Kidney (tissue), 14 donors: ENCODE results near the gene DDX23. TPM values are rescaled to one million over a fixed set of nuclear protein-coding genes. Genes with fewer than 3 reads are reported as not detected.
"Not testable (repeated sequence)": the region's sequence is repeated elsewhere in the genome, so short reads cannot be mapped to it uniquely, and the experiment has no call there.

Experiments
- DNase-seq, 5 donors: peaks; one replicate each; pipeline ENCODE4 v3.0.0-alpha.2; 2013 to 2020
- FAIRE-seq: peaks from 2 replicates; lab custom pipeline; 2012; peaks lifted over from hg19 to GRCh38; lab: Jason Lieb, UNC
- H3K27ac ChIP-seq, 2 donors: one replicate each; pipeline ENCODE4 v1.7.0; 2013; ENCODE audit warnings: low read depth in 2 of 2, low read length in 2 of 2, inconsistent platforms in 1 of 2
- H3K27me3 ChIP-seq: one replicate; pipeline ENCODE4 v1.7.1; 2013; ENCODE audit warnings: low read length, inconsistent platforms; ENCODE audit not compliant: control insufficient read depth, insufficient read depth
- H3K36me3 ChIP-seq, 3 donors: one replicate each; pipeline versions ENCODE4 v1.7.0 to v1.7.1; 2013; ENCODE audit warnings: low read length in 3 of 3, control low read depth in 1 of 3, inconsistent platforms in 1 of 3; ENCODE audit not compliant: insufficient read depth in 3 of 3, control insufficient read depth in 2 of 3
- H3K4me1 ChIP-seq, 3 donors: one replicate each; pipeline versions ENCODE4 v1.7.0 to v1.7.1; 2013; ENCODE audit warnings: low read length in 3 of 3, inconsistent platforms in 1 of 3, low read depth in 1 of 3; ENCODE audit not compliant: control insufficient read depth in 2 of 3, insufficient read depth in 2 of 3
- H3K4me3 ChIP-seq, 3 donors: one replicate each; pipeline versions ENCODE4 v1.7.0 to v1.8.1; 2013; ENCODE audit warnings: low read length in 3 of 3, control low read depth in 1 of 3, inconsistent platforms in 1 of 3
- H3K9ac ChIP-seq, 3 donors: one replicate each; pipeline versions ENCODE4 v1.7.0 to v1.7.1; 2013; ENCODE audit warnings: low read length in 3 of 3, control low read depth in 1 of 3, inconsistent platforms in 1 of 3
- H3K9me3 ChIP-seq, 3 donors: one replicate each; pipeline versions ENCODE4 v1.7.0 to v1.7.1; 2013; ENCODE audit warnings: low read length in 3 of 3, control low read depth in 1 of 3, inconsistent platforms in 1 of 3; ENCODE audit not compliant: control insufficient read depth in 2 of 3, insufficient read depth in 1 of 3
- intact Hi-C: fragments of 100-400 bp; cut with DNase I; formaldehyde crosslinking; loops from one replicate; pipeline ENCODE4 v1.11.1; 2022
- polyA plus RNA-seq: library from polyadenylated mRNA; stranded (reverse); fragments of 350-450 nt; fragmentation: Illumina TruSeq; extraction: RNeasy Lipid Tissue Mini Kit (QIAGEN cat#74804); gene quantifications from one replicate; pipeline ENCODE4 v1.2.3, GENCODE V29; 2014; ENCODE audit warnings: low read depth, low replicate concordance; ENCODE audit not compliant: insufficient read depth
- total RNA-seq: library from RNA; stranded (reverse); fragmentation: NEBNext Ultra II Directional; extraction: Animal tissue kit (Norgen Biotek cat#: 25700); gene quantifications from one replicate; pipeline ENCODE4 v1.2.1, GENCODE V29; 2021
- TF ChIP-seq, protein P1 (sequence below): IDR thresholded peaks from 3 replicates; pipeline ENCODE4 v1.5.1; 2012; ENCODE audit warnings: mild to moderate bottlenecking, moderate library complexity, borderline replicate concordance; ENCODE audit not compliant: insufficient read depth; ENCODE audit errors: extremely low read depth
- donor health status: control.
- donor health status: control.
- donor health status: control.
- donor health status: control.
- donor health status: control.
- donor health status: DM: yes; HTN: yes; CAD: no.
- donor health status: Normal renal cell carcinoma (clear cell type).

DDX23 gene
- total and polyA plus RNA-seq, 2 donors from 2014 or later = 31.9 to 65.5 TPM

DNA sequence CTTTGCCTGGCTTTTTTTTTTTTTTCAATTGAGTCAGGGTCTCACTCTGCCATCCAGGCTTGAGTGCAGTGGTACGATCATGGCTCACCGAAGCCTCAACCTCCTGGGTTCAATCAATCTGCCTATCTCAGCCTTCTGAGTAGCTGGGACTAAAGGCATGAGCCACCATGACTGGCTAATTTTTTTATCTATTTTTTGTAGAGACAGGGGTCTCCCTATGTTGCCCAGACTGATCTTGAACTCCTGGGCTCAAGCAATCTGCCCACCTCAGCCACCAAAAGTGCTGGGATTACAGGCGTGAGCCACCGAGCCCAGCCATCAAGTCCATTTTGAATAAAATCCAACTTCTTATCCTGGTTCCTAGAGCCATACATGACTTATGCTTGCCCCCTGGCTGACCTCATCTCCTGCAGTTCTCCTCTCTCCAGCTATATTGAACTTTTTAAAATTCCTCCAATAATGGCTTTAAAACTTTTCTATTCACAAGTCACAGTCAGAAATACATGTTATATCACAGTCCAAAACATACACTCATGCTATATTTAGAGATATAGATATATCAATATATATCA lies 24.1 kb upstream of the DDX23 start:
- Histone ChIP-seq H3K4me3 (no peak overlapping the region), H3K4me1 (no peaks in the 10 kb centered on the region), H3K27ac (no peak overlapping the region), H3K9me3 (no peaks in the 10 kb centered on the region), H3K36me3 (no peaks in the 10 kb centered on the region), H3K27me3 (no peaks in the 10 kb centered on the region), H3K9ac (no peak overlapping the region)
- DNase-seq = no peak
- TF ChIP-seq, protein P1, sequence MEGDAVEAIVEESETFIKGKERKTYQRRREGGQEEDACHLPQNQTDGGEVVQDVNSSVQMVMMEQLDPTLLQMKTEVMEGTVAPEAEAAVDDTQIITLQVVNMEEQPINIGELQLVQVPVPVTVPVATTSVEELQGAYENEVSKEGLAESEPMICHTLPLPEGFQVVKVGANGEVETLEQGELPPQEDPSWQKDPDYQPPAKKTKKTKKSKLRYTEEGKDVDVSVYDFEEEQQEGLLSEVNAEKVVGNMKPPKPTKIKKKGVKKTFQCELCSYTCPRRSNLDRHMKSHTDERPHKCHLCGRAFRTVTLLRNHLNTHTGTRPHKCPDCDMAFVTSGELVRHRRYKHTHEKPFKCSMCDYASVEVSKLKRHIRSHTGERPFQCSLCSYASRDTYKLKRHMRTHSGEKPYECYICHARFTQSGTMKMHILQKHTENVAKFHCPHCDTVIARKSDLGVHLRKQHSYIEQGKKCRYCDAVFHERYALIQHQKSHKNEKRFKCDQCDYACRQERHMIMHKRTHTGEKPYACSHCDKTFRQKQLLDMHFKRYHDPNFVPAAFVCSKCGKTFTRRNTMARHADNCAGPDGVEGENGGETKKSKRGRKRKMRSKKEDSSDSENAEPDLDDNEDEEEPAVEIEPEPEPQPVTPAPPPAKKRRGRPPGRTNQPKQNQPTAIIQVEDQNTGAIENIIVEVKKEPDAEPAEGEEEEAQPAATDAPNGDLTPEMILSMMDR = no peak
- FAIRE-seq = no peak
- intact Hi-C loops = no loop called here

GRCh38 chr12:48873534-48873933 lies 21.6 kb upstream of the DDX23 start:
- H3K27ac ChIP-seq, H3K4me1 ChIP-seq, intact Hi-C loops, DNase-seq, H3K9ac ChIP-seq, H3K9me3 ChIP-seq, H3K36me3 ChIP-seq, FAIRE-seq, H3K4me3 ChIP-seq, H3K27me3 ChIP-seq: not testable (repeated sequence)

DNA sequence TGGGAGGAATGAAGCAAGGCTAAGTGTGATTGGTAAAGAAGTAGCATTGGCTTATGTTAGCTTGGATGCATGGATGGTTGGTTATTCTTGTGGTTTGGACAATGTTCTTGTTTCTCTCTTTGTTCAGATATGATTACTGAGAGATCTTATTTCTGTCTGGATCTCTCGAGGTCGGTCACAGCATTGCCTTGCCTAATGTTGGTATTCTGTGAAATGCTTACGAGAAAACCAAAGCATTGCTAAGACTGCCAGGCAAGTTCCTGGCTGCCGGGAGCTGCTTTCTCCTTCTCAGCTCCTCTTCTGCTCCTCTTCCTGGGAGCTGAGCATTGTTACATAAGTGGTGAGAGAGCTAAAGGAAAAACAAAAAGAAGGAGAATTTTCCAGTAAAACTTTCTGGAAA lies 21.1 kb upstream of the DDX23 start:
- no peaks in the 10 kb centered on the region for H3K4me1 ChIP-seq
- H3K9ac ChIP-seq = no peak overlapping the region
- no peak overlapping the region for H3K27ac ChIP-seq
- H3K4me3 ChIP-seq = no peak overlapping the region
- FAIRE-seq = no peak
- no peaks in the 10 kb centered on the region for H3K9me3 ChIP-seq
- intact Hi-C loops = no loop called here
- TF ChIP-seq, protein P1 = no peak
- no peaks in the 10 kb centered on the region for H3K27me3 ChIP-seq
- no peaks in the 10 kb centered on the region for H3K36me3 ChIP-seq
- no peak for DNase-seq

- FAIRE-seq (no peak), DNase-seq (no peak)
- H3K9me3 ChIP-seq = no peaks in the 10 kb centered on the region
- no peaks in the 10 kb centered on the region for H3K27me3 ChIP-seq
- H3K27ac ChIP-seq = no peak overlapping the region
- H3K36me3 ChIP-seq = no peaks in the 10 kb centered on the region
- H3K4me3 ChIP-seq = no peak overlapping the region
- intact Hi-C loops = no loop called here
- H3K4me1 ChIP-seq = peaks cover 0 to 9% (median 7%) of the 10 kb centered on the region in 3 donors
- TF ChIP-seq, protein P1 = no peak
- H3K9ac ChIP-seq = no peak overlapping the region
Observed at GRCh38 chr12:48869191-48869590, 17.2 kb upstream of the DDX23 start.
